Astrocyte of the hippocampus (primary cell): Measurements from ENCODE around the gene SCN9A.
A peak's percentile ranks its signal among the peaks of the same experiment; 100 is the strongest.
"Not testable (repeated sequence)": the region's sequence is repeated elsewhere in the genome, so short reads cannot be mapped to it uniquely, and the experiment has no call there.

Source experiments
- DNase-seq: peaks from one replicate; pipeline ENCODE4 v3.0.0; 2011; ENCODE audit warnings: low read depth, low spot score

The SCN9A gene

GRCh38 chr2:166375736-166376487 lies at the start of gene SCN9A:
Gene SCN9A, minus strand, starts transcription at chr2:166375944. Its CDS starts 64,188 bp downstream, at chr2:166311756.
- DNase-seq, result peak; percentile 85

DNA sequence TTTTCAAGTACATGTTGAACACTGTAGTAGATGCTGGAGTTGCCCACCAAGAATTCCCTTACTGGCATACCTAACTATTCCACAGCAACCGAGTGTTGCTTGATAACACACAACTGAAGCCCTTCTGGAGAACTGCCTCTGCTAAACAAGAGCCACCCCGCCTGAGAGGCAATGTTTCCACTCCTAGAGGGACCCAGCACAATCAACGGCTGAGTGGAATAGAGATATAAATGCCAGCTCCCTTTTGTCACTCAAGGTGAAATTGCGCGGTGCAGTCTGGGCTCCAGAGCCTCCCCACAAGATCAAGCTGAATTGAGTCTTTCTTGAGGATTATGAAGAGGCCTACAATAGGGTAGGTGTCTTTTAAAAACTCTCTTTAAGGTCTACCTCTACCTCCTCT lies 49.1 kb upstream of the SCN9A start:
- no peak for DNase-seq

- peak; percentile 61 for DNase-seq
Observed at GRCh38 chr2:166419616-166419934, 43.8 kb upstream of the SCN9A start.

GRCh38 chr2:166418853-166419615 lies 43.3 kb upstream of the SCN9A start:
- no peak for DNase-seq

DNA sequence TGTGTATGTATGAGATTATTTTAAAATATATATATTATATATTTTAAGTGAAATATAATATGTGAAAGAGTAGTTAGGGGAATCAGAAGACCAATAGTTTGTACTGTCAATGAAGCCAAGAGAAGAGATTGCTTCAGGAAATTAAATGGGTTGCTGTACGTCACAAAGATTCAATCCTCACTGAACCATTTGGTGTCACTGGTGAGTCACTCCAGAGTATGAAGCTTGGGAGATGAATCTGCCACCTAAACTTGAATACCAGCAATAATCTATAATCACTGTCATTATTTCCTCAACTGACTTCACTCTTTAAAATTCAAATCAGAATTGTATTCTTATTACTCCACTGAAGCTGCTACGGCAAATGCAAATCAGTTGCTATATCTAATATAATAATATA lies 41.9 kb upstream of the SCN9A start:
- peak; percentile 47 for DNase-seq

DNA sequence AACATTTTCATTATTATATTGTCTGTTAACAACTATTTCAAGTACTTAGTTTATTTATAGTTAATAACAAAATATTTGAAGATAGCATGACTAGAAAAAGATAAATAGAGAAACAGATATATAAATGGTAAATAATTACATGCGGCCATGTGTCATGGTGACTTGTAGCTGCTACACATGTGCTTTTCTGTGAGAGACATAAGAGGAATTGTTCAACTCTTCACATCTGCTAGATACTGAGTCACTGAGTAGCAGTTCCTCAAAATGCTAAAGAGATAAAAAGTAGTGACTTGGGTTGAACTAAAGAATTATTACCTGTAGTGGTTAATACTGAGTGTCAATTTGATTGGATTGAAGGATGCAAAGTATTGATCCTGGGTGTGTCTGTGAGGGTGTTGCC lies 37.5 kb upstream of the SCN9A start:
- DNase-seq, result no peak

DNA sequence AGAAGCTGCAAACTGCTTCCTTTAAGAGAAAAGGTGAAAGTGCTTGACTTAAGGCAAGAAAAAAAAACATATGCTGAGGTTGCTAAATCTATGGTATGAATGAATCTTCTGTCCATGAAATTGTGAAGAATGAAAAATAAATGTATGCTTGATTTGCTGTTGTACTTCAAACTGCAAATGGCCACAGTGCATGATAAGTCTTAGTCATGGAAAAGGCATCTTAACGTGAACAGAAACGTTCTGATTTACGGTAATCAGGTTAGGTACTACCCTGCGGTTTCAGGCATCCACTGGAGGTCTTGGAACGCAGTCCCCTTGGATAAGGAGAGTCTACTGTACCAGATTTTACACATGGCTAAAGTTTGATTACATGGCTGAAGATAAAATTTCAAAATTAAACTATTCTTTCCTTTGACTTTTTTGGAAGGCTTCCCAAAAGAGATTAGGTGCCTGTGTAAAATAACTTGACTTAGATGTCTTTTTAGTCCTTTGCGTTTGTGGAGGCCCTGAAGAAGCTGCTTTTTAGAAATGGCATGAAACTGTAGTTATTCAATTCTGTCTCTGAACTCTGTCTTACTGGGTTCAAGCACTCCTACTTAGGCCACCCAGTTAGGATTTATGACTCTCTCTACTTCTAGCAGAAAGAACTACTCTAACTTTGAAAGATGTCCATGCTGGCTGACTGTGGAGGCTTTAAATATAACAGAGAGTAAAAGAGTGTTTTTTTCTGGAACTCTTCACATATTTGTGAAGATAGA lies 35.9 kb upstream of the SCN9A start:
- peak; percentile 65 for DNase-seq

GRCh38 chr2:166410828-166411472 lies 35.2 kb upstream of the SCN9A start:
- DNase-seq, result peak; percentile 52

GRCh38 chr2:166407746-166408145 lies 32.0 kb upstream of the SCN9A start:
- not testable (repeated sequence) for DNase-seq

- no peak for DNase-seq
Observed at GRCh38 chr2:166406374-166406773, 30.6 kb upstream of the SCN9A start.

DNA sequence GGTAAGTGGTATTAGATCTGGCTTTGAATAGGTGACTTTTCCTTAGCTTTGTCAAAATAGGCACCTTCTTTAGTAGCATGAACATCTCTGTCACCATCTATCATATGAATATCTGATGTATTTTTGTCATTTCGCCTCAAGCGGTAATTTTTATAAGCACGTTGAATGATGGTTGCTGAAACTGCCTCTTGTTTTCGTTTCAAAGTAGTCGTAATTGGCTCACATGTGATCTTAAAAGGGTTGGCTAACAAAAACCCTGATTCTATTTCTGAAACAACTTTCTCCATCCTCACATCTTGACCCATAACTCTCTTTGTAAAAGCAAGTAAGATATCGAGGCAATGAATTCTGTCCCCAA lies 29.8 kb upstream of the SCN9A start:
- no peak for DNase-seq

- peak; percentile 5 for DNase-seq
Observed at GRCh38 chr2:166404831-166405568, 29.3 kb upstream of the SCN9A start.

GRCh38 chr2:166394245-166394644 lies 18.5 kb upstream of the SCN9A start:
- DNase-seq, result no peak

DNA sequence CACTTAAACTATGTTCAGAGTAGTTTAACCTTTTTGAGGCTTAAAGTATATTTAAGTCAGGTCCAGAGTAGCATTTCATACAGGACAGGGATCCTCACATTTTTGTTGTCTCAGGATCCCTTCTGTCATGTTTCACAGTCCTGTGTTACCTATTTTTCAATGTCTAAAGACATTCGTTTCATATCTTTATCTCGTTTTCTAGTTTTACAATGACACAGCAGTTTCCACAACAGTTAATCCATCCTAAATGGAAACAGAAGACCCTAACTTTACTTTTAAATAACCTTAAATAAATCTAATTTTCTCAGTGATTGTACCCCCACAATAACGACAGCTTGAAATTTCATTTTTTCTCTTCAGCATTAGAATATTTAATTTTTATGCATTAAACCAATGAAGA lies 17.3 kb upstream of the SCN9A start:
- DNase-seq, result no peak

- no peak for DNase-seq
Observed at GRCh38 chr2:166388481-166389070, 12.8 kb upstream of the SCN9A start.

- DNase-seq, result no peak
Observed at GRCh38 chr2:166385313-166385712, 9.6 kb upstream of the SCN9A start.

GRCh38 chr2:166384774-166385173 lies 9.0 kb upstream of the SCN9A start:
- peak; percentile 58 for DNase-seq

- no peak for DNase-seq
Observed at GRCh38 chr2:166382448-166382847, 6.7 kb upstream of the SCN9A start.

- DNase-seq, result no peak
Observed at GRCh38 chr2:166380615-166381014, 4.9 kb upstream of the SCN9A start.

DNA sequence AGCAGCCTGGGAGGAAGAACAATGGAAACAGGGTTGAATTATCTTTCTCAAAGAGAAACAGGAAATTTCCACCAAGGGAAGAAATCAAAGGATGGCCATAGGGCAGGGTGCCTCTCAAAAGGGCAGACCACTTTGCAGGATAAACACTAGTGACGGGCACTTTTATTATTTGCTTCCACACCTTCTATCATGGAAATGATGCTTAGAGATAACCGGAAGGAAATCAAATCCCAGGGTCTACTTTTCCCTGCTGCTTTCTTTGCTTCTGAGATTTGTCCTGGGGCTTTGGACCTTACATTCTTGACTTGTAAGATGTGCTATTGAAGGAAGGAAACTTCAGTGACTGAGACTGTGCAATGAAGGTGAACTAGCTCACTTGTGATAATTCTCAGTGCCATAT lies 1.1 kb upstream of the SCN9A start:
- DNase-seq, result no peak

DNA sequence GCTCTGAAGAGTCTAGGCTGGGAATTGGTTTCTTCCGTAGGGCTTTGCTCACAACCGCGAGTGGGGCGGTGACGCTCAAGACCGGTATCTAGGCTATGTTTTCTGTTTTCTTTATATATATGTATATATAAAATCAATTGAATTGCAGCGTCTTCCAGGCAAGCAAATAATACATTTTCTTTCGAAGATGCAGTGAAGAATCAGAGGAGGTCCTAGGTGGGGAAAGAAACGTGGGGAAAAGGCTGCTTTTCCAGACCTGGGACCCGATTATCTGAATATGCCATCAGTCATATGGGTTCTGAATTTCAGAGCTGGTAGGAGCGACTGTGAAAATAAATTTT lies 714 bp upstream of the SCN9A start:
- no peak for DNase-seq
